Measurements from ENCODE around the gene ITGA1. TPM values are rescaled to one million over a fixed set of nuclear protein-coding genes. Genes with fewer than 3 reads are reported as not detected.
A peak's percentile ranks its signal among the peaks of the same experiment; 100 is the strongest.
"Not testable (repeated sequence)": the region's sequence is repeated elsewhere in the genome, so short reads cannot be mapped to it uniquely, and the experiment has no call there.

The ITGA1 gene
- total RNA-seq = 4.5 TPM

DNA sequence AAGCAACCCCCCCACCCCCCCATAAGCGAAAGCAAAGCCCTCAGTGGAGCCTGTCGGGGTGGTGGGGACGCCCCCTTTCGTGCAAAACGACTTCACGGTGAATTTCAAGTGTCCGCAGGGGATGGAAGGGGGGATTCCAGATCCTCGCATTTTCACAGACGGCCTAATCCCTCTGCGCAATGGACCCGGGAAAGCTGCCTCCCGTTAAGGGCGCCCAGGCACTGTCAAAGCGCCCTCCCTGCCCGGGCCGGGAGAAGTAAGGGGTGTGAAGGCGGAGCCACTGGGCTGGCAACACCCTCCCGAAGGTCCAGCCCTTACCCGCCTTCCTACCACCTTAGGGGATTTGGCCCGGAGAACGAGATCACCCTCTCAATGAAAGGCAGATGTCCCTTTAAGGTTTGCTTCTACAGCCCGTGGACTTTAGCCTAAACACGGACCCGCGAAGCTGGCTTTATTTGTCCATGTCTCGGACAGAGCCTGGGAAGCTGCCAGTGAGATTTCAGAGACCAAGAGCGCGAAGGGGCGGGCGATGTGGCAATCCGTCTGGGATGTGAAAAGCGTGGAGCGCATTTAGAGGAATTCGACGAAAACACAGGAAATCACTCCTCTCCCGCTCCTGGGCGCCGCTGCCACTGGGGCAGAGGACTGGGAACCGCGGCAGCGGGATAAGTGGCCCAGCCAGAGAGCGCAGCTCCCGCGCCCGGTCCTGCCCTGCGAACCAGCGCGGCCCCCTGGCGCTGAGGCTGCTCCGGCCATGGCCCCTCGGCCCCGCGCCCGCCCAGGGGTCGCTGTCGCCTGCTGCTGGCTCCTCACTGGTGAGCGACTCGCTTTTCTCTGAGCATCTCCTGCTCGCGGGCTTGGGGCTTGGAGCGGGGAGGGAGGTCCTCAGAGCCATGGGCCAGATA lies at the start of gene ITGA1, which contains the start of gene PELO:
Gene ITGA1, plus strand, starts transcription at position 317 of the 905 bp plus-strand sequence. Its CDS starts 438 bp downstream, at position 755.
Gene PELO, plus strand, starts transcription at position 317 of the 905 bp plus-strand sequence. CDS start 12,479 bp downstream, outside the sequence.
- DNase-seq (ENCODE audit: low spot score in 2 of 2) (peak; percentile 35 to 38), FAIRE-seq (no peak)

DNA sequence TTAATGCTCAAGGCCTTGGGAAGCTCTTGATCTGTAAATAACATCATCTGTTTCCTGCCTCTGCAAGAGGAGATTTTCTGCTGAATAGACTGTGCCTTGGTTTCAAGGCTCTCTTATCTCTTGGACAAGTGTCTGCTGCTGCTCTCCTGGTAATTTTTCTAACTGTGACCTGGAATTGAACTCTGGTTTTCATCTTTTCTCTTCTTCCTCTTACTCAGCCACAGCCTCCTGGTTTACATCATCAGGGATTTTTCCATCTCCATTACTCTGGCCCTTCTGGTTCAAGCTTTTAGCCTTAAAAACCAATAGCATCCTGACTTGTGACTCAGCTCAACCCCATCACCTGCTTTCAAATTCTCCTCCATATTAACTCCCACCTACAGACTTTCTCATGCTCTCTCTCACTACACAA lies 49.6 kb upstream of the ITGA1 start:
- DNase-seq (ENCODE audit: low spot score in 2 of 2) = no peak
- FAIRE-seq = no peak

DNA sequence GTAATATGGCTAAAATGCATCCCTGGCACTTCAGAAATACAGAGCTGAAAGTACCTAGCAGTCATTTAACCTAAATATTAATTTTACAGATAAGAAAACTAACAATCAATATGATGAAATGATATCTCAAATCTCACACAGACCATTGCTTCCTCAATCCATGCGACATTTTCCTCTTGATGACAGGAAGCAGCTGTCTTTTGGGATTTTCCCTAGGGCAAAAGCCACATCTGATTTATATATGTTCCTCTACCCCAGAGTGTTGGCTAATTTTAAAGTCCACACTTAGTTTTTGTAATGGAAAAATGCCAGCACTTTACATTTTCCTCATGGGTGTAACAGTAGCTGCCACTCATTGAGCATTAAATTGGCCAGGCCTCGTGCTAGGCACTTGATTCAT lies 47.7 kb upstream of the ITGA1 start:
- DNase-seq (ENCODE audit: low spot score in 2 of 2) (no peak), FAIRE-seq (no peak)

DNA sequence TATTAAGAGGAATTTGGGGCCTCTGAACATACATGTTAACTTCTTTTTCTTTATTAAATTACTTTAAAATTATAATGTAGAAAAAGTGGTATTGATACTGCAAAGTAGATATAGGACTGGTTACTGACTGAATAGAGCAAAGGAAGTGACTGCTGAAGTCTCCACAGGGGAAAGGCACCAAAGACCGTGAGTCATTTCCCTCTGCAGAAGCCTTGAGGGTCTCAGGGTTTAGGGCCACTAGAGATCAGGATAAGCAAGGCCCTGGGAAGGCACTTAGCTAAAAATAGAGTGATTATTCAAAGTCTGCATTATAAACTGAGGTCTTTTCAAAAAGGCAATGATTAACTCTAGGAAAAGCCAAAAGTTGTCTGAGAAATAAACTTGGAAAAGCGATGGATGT lies 44.7 kb upstream of the ITGA1 start:
- FAIRE-seq = no peak
- no peak for DNase-seq (ENCODE audit: low spot score in 2 of 2)

DNA sequence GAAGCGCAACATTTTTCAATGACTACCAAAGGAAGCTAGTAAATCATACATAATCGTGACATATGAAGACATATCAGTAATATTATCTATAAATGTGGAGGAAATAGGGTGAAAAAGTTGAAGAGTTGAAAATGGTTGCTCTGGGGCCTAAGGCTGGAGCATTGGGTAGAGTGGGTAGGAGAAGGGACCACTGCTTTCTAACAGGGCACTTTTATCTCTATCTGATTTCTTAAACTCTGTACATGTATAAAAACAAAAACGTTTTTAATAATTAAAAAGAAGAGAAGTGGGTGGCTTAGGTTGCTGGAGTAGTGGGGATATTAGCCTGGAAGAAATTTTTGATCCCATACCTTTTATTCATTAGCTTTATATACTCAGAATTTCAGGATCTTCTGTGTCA lies 44.2 kb upstream of the ITGA1 start:
- FAIRE-seq (no peak), DNase-seq (ENCODE audit: low spot score in 2 of 2) (no peak)

DNA sequence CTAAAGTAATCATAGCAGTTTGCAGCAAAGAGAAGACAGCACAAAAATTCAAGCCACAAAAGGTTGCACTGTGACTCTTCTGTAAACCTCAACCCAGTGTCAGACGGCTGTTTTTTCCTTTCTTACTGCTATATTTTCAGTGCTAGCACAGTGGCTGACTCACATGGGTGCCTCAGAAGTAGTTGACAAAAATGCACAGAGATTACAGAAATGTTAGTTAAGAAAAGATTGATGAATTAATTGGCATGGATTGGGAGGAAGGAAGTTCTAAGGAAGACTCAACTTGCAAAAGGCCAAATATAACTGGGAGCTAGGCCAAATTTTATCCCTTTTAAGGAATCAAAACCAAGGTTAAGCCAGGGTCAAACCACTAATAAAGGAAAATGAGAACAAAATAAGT lies 43.7 kb upstream of the ITGA1 start:
- DNase-seq (ENCODE audit: low spot score in 2 of 2) = no peak
- FAIRE-seq = no peak

DNA sequence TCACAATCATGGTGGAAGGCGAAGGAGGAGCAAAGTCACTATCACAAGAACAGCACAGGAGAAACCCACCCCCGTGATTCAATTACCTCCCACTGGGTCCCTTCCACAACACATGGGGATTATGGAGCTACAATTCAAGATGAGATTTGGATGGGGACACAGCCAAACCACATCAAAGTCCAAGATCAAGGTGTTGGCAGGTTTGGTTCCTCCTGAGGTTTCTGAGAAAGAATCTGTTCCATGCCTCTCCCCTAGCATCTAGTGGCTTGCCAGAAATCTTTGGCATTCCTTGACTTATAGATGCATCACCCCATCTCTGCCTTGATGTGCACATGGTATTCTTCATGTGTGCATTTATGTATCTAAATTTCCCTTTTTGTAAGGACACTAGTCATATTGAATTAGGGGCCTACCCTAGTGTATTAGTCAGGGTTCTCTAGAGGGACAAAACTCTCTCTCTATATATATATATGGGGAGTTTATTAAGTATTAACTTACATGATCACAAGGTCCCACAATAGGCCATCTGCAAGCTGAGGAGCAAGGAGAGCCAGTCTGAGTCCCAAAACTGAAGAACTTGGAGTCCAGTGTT lies 42.8 kb upstream of the ITGA1 start:
- DNase-seq (ENCODE audit: low spot score in 2 of 2); FAIRE-seq: not testable (repeated sequence)

DNA sequence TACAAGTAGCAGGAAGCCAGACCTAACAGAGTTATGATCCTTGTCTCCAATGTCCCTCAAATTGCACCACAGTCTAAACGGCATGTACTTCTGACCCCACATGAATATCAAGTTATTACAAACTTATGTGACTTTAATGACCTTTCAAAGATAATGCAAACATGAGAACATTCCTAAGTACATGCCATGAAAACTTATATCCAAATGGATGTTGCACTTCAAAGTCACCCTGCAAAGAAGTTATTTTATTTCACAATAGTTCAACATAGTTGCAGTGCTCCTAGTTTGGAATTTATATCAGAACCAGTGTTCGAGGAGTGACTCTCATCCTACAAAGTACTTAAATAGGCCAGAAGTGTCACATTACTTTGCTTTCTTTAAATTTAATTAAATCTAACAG lies 41.2 kb upstream of the ITGA1 start:
- DNase-seq (ENCODE audit: low spot score in 2 of 2) (no peak), FAIRE-seq (no peak)

DNA sequence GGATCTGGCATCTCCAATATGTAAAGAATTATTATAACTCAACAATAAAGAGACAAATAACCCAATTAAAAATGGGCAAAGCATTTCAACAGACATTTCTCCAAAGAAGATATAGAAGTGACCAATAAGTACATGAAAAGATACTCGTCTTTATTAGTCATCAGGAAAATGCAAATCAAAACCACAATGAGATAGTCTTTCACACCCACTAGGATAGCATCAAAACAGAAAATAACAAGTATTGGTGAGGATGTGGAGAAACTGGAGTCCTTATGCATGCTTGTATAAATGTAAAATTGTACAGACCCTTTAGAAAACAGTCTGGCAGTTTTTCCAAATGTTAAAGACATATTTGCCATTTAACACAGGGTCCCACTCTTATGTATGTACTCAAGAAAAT lies 39.1 kb upstream of the ITGA1 start:
- DNase-seq (ENCODE audit: low spot score in 2 of 2) (no peak), FAIRE-seq (no peak)

DNA sequence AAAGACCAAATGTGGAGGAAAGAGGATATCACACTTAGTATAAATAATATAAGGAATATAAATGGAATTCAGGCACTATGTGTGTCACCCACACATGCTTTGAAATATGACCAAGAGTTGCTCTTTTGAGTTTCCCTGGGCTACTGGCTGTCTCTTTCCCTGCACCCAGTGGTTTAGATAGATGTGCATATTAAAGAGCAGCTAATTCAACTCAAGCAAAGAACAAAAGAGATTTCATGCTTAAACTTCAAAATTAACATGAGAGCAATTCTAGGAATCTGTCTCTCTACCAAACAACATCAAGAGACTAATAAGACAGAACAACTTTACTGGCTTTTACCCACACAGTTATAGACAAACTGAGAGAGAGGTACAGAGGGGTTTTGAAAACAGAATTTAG lies 38.0 kb upstream of the ITGA1 start:
- DNase-seq (ENCODE audit: low spot score in 2 of 2) = no peak
- FAIRE-seq = no peak

DNA sequence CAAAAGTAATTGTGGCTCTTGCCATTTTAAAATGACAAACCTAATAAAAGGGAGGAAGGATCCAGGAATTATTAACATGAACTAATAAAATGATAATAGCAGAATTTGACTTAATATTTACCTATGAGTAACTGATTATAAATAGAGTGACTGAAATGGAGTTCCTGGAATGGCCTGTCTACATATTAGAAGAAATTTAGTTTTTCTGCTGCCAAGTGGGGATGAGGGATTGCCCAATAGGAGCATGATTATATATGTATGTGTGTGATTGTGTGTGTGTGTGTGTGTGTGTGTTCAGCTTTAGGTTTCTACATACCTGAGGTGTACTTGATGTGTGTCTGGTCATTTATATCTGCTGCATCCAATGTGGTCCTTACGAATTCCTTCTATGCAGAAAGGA lies 36.6 kb upstream of the ITGA1 start:
- FAIRE-seq (no peak), DNase-seq (ENCODE audit: low spot score in 2 of 2) (no peak)

DNA sequence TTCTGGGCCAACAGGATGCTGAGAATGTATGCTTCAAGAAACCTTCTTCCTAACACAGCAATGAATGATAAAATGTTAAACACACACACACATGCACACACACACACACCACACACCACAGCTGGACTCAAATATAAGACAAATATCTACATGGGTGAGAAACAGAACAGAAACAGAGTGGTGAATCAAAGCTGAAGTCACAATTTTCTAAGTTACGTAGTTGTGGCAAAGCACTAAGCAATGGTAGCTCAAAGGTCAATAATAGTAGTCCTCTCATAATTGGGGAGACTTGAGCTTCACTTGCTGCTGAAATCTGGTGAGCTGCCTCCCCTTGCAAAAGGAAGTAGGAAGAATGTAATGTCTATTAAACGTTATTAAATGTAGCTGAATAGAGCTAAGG lies 33.7 kb upstream of the ITGA1 start:
- FAIRE-seq = no peak
- no peak for DNase-seq (ENCODE audit: low spot score in 2 of 2)

DNA sequence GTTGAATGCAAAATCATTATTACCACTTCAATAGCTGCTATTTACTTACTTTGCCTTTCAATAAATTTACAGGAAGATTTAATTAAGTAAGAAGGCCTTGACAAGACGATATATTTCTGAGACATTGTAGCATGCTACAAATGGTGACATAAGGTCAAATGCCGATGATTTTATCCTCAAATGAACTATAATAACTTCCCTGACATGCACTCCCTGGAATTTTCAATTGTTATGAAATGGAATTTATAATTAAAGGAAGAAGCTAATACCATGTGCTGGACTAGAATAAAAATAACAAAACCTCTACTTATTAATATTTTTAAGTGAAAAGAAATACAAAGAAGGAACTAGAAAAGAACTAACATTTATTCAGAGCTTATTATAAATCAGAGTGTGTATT lies 30.2 kb upstream of the ITGA1 start:
- DNase-seq (ENCODE audit: low spot score in 2 of 2) (no peak), FAIRE-seq (no peak)

DNA sequence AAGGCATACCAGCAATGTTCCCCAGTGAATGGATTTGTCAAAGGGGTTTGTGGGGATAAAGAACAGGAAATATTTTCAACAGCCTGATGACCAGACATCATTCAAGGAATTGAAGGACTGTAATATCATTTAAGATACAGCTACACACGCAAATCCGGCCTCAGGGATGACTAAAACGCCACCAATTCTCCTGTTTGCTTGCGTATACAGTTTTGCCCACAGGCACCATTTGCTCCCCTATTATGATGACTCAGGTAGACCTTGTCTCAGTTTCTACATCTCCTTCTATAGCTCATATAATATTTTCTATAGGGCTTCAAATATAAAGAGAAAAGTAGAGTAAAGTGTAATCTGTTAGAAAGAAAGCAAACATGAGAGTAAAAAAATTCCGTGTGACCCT lies 29.7 kb upstream of the ITGA1 start:
- FAIRE-seq (no peak), DNase-seq (ENCODE audit: low spot score in 2 of 2) (no peak)

DNA sequence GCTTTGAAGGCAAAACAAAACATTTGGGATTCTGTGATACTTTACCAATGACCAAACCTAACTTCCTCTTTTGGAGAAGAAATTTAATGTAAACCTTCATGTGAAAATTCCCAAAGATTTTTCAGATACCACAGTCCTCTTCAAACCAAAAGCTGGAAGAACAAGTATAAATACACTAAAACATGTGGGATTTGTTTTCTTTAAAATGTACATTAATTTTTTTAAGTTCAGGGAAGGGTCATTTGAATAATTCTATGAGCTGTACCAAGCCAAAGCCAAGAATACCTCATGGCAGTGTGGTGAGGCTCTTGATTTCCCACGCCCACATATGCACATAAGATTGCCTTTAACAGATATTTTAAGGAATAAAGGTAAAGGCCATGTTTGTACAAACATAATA lies 28.4 kb upstream of the ITGA1 start:
- DNase-seq (ENCODE audit: low spot score in 2 of 2) = no peak
- FAIRE-seq = no peak

DNA sequence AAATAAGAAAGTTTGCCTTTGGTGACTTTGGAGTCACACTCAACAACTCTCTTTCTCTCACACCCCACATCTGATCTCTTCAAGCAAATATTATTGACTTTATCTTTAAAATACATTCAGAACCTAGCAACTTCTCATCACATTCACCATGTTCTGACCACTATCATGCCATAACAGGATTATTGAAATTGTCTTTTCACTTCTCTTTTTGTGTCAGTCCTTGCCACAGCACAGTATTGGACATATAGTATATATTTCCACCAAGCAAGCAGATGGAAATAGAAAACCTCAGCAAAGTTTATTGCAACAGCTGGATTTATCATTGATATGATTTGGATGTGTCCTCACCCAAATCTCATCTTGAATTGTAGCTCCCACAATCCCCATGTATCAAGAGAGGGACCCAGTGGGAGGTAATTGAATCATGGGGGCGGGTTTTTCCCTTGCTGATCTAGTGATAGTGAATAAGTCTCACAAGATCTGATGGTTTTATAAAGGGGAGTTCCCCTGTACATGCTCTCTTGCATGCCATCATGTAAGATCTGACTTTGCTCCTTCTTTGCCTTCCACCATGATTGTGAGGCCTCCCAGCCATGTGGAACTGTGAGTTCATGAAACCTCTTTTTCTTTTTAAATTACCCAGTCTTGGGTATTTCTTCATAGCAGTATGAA lies 26.9 kb upstream of the ITGA1 start:
- no peak for FAIRE-seq

DNA sequence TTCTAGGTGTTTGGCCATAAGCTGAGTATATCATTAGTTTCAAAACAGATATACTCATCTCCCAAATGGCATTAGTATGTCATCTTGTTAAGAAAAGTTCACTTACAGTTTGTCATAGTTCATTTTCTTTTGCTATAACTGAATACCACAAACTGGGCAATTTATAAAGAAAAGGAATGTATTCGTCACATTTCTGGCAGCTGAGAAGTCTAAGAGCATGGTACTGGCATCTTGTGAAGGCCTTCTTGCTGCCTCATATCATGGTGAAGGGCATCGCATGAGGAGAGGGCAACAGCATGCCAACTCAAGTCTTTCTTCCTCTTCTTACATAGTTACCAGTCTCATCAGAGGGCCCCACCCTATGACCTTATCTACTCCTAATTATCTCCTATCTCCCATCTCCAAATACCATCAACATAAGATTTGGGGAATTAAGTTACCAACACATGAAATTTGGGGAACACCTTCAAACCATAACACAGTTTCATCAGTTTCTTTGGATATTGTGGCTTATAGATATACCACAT lies 20.4 kb upstream of the ITGA1 start:
- no peak for FAIRE-seq
- no peak for DNase-seq (ENCODE audit: low spot score in 2 of 2)

More for the DNA sequence above, 26.9 kb upstream of the ITGA1 start:
- DNase-seq (ENCODE audit: low spot score in 2 of 2) = no peak

DNA sequence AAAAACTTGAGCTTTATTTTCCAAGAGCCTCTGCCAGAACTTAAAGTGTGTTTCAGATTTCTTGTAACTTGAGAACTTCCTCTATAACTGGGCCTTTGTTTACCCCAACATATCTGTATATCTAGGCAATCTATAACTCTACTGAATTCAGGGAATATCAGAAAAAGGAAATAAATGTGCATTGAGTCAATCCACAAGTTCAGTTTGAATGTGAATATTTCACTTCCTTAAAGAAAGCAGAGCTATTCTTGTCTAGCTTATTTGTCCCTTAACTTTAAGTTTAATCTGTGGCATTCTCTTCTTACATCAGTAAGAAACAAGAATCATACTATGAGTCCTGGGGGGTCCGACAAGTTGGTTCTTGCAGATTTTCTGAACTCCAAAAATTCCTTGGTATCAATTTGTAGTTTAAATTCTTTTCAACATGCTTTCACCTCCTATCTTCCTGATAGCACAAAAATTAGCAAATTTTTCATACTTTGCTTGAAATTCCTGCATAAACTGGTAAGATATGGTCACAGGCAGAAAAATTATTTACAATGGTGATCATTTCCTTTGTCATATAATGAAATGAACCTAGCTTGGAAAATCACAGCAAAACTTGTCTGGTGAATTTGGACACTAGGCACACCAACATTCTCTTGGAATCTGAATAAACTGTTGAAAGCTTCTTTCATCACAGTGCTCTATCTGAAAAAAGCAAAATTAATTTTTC lies 19.8 kb upstream of the ITGA1 start:
- no peak for DNase-seq (ENCODE audit: low spot score in 2 of 2)
- no peak for FAIRE-seq

DNA sequence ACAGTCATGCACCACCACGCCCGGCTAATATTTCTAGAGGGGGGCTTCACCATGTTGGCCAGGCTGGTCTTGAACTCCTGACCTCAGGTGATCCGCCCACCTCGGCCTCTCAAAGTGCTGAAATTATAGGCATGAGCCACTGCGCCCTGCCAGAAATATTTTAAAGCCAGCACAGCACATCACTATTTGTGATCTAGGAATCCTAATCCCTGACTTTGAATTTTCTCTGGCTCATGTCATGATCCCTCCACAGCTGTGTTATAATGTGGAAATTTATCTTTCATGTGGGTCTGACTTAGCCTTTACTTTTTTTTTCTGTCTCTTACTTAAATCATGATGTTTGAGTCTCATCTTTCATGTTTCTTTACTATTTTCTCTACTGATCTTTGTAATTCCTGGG lies 18.7 kb upstream of the ITGA1 start:
- no peak for FAIRE-seq
- DNase-seq (ENCODE audit: low spot score in 2 of 2) = no peak

DNA sequence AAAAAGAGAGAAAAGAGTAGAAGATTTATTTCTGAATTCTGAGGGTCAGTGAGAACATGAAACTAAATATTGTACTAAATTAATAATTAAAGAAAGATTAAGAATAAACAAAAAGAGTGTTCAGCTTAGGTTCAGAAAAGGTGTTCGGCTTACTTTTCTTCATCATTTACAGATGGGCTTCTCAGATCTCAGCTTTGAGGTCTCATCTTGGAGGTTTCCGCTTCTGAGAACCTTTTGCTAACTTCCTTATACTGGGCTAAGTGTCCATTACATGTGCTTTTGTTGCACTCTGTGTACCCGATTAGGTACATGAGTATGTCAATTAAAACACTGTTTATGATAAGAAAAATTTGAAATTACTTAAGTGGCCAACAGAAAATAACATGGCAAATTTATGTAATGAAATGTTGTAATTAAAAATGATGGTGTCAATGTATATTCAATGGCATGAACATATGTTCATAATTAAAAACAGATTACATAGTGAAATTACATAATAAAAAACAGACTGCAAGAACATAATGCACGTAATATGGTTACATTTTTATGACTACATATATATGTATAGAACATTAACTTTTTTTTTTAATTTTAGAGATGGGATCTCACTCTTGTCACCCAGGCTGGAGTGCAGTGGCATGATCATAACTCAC lies 17.3 kb upstream of the ITGA1 start:
- no peak for FAIRE-seq
- no peak for DNase-seq (ENCODE audit: low spot score in 2 of 2)

Measured in frontal cortex (tissue), 4 donors.